Measurements from ENCODE around the gene DTWD2.
"Not testable (repeated sequence)": the region's sequence is repeated elsewhere in the genome, so short reads cannot be mapped to it uniquely, and the experiment has no call there.

Gene DTWD2

GRCh38 chr5:118862596-118862995 lies 125.8 kb downstream of the DTWD2 start:
- no peak overlapping the region for H4K5ac ChIP-seq (ENCODE audit: low read length)
- no peak overlapping the region for H3K9ac ChIP-seq (ENCODE audit: low read length)
- no peak overlapping the region for H2BK120ac ChIP-seq (ENCODE audit: low read depth, low read length)
- H2BK15ac ChIP-seq (replicated peaks; ENCODE audit: low read depth) = no peak overlapping the region
- DNase-seq = no peak
- H2AK5ac ChIP-seq (ENCODE audit: low read length) = no peak overlapping the region
- H3K4me3 ChIP-seq (ENCODE audit: low read length) = no peak overlapping the region
- H4K8ac ChIP-seq (ENCODE audit: low read depth, low read length) = no peak overlapping the region
- H3K23ac ChIP-seq (ENCODE audit: low read length) = no peak overlapping the region
- H3K4me1 ChIP-seq (ENCODE audit: control insufficient read depth, low read depth, low read length) = no peaks in the 10 kb centered on the region
- no peak overlapping the region for H3K4me2 ChIP-seq (ENCODE audit: low read length)
- no peak overlapping the region for H3K4ac ChIP-seq (ENCODE audit: low read depth, low read length)
- H2BK5ac ChIP-seq (ENCODE audit: low read length) = no peak overlapping the region
- H3K79me1 ChIP-seq (ENCODE audit: low read length) = no peaks in the 10 kb centered on the region
- no peak overlapping the region for H3K18ac ChIP-seq (ENCODE audit: low read length)
- H3K27ac ChIP-seq (ENCODE audit: low read depth, low read length) = no peak overlapping the region
- no peaks in the 10 kb centered on the region for H3K36me3 ChIP-seq (ENCODE audit: control insufficient read depth, insufficient read depth, low read length)
- no peak overlapping the region for H3K56ac ChIP-seq (ENCODE audit: low read length)
- no peaks in the 10 kb centered on the region for H3K79me2 ChIP-seq (ENCODE audit: control insufficient read depth, insufficient read depth, low read length)
- no peaks in the 10 kb centered on the region for H3K27me3 ChIP-seq (ENCODE audit: insufficient read depth, low read length, poor library complexity)

GRCh38 chr5:118857700-118858099 lies 130.6 kb downstream of the DTWD2 start:
- no peak for DNase-seq
- Histone ChIP-seq H3K4me1 (ENCODE audit: control insufficient read depth, low read depth, low read length) (no peaks in the 10 kb centered on the region), H3K79me2 (ENCODE audit: control insufficient read depth, insufficient read depth, low read length) (no peaks in the 10 kb centered on the region)

GRCh38 chr5:118854819-118855218 lies 133.5 kb downstream of the DTWD2 start:
- no peak for DNase-seq
- Histone ChIP-seq H2BK15ac (replicated peaks; ENCODE audit: low read depth) (no peak overlapping the region), H3K4ac (ENCODE audit: low read depth, low read length) (no peak overlapping the region), H3K56ac (ENCODE audit: low read length) (no peak overlapping the region), H3K27me3 (ENCODE audit: insufficient read depth, low read length, poor library complexity) (no peaks in the 10 kb centered on the region), H3K4me3 (ENCODE audit: low read length) (no peak overlapping the region), H2AK5ac (ENCODE audit: low read length) (no peak overlapping the region), H2BK5ac (ENCODE audit: low read length) (no peak overlapping the region), H3K27ac (ENCODE audit: low read depth, low read length) (no peak overlapping the region), H3K9ac (ENCODE audit: low read length) (no peak overlapping the region), H3K4me1 (ENCODE audit: control insufficient read depth, low read depth, low read length) (no peaks in the 10 kb centered on the region), H3K79me2 (ENCODE audit: control insufficient read depth, insufficient read depth, low read length) (no peaks in the 10 kb centered on the region), H3K4me2 (ENCODE audit: low read length) (no peak overlapping the region), H3K36me3 (ENCODE audit: control insufficient read depth, insufficient read depth, low read length) (peaks cover 2% of the 10 kb centered on the region), H2BK120ac (ENCODE audit: low read depth, low read length) (no peak overlapping the region), H4K5ac (ENCODE audit: low read length) (no peak overlapping the region), H4K8ac (ENCODE audit: low read depth, low read length) (no peak overlapping the region), H3K23ac (ENCODE audit: low read length) (no peak overlapping the region), H3K18ac (ENCODE audit: low read length) (no peak overlapping the region), H3K79me1 (ENCODE audit: low read length) (no peaks in the 10 kb centered on the region)
- no CpG with 5 or more reads among the region's 5 CpGs for WGBS (ENCODE audit: extremely low coverage, insufficient coverage, low lambda C conversion rate)

More at GRCh38 chr5:118857700-118858099, 130.6 kb downstream of the DTWD2 start:
- no peak overlapping the region for H3K9ac ChIP-seq (ENCODE audit: low read length)
- H2BK120ac ChIP-seq (ENCODE audit: low read depth, low read length) = no peak overlapping the region
- no peaks in the 10 kb centered on the region for H3K79me1 ChIP-seq (ENCODE audit: low read length)
- H2AK5ac ChIP-seq (ENCODE audit: low read length) = no peak overlapping the region
- H4K8ac ChIP-seq (ENCODE audit: low read depth, low read length) = no peak overlapping the region
- no CpG with 5 or more reads among the region's 3 CpGs for whole genome bisulfite sequencing (ENCODE audit: extremely low coverage, insufficient coverage, low lambda C conversion rate)
- H3K27ac ChIP-seq (ENCODE audit: low read depth, low read length) = no peak overlapping the region
- H3K4me3 ChIP-seq (ENCODE audit: low read length) = no peak overlapping the region
- peaks cover 2% of the 10 kb centered on the region for H3K36me3 ChIP-seq (ENCODE audit: control insufficient read depth, insufficient read depth, low read length)
- no peaks in the 10 kb centered on the region for H3K27me3 ChIP-seq (ENCODE audit: insufficient read depth, low read length, poor library complexity)
- no peak overlapping the region for H2BK5ac ChIP-seq (ENCODE audit: low read length)
- H3K4ac ChIP-seq (ENCODE audit: low read depth, low read length) = no peak overlapping the region
- H3K4me2 ChIP-seq (ENCODE audit: low read length) = no peak overlapping the region
- no peak overlapping the region for H4K5ac ChIP-seq (ENCODE audit: low read length)
- no peak overlapping the region for H3K56ac ChIP-seq (ENCODE audit: low read length)
- H3K18ac ChIP-seq (ENCODE audit: low read length) = no peak overlapping the region
- H2BK15ac ChIP-seq (replicated peaks; ENCODE audit: low read depth) = no peak overlapping the region
- H3K23ac ChIP-seq (ENCODE audit: low read length) = no peak overlapping the region

- H3K56ac ChIP-seq (ENCODE audit: low read length); H3K4me2 ChIP-seq (ENCODE audit: low read length); H3K36me3 ChIP-seq (ENCODE audit: control insufficient read depth, insufficient read depth, low read length); H3K23ac ChIP-seq (ENCODE audit: low read length); H3K27ac ChIP-seq (ENCODE audit: low read depth, low read length); H3K27me3 ChIP-seq (ENCODE audit: insufficient read depth, low read length, poor library complexity); H4K8ac ChIP-seq (ENCODE audit: low read depth, low read length); H3K4ac ChIP-seq (ENCODE audit: low read depth, low read length); H4K5ac ChIP-seq (ENCODE audit: low read length); H3K18ac ChIP-seq (ENCODE audit: low read length); H2BK120ac ChIP-seq (ENCODE audit: low read depth, low read length); H3K4me1 ChIP-seq (ENCODE audit: control insufficient read depth, low read depth, low read length); H3K4me3 ChIP-seq (ENCODE audit: low read length); H3K9ac ChIP-seq (ENCODE audit: low read length); H2BK5ac ChIP-seq (ENCODE audit: low read length); H3K79me2 ChIP-seq (ENCODE audit: control insufficient read depth, insufficient read depth, low read length); DNase-seq; H2AK5ac ChIP-seq (ENCODE audit: low read length); H3K79me1 ChIP-seq (ENCODE audit: low read length); H2BK15ac ChIP-seq (replicated peaks; ENCODE audit: low read depth): not testable (repeated sequence)
- WGBS (ENCODE audit: extremely low coverage, insufficient coverage, low lambda C conversion rate) = no CpG with 5 or more reads among the region's 4 CpGs
Observed at GRCh38 chr5:118851785-118852184, 136.6 kb downstream of the DTWD2 start.

GRCh38 chr5:118849507-118849906 lies 138.8 kb downstream of the DTWD2 start:
- not testable (repeated sequence) for H3K56ac ChIP-seq (ENCODE audit: low read length); H4K8ac ChIP-seq (ENCODE audit: low read depth, low read length); H3K79me1 ChIP-seq (ENCODE audit: low read length); DNase-seq; H3K23ac ChIP-seq (ENCODE audit: low read length); H3K27ac ChIP-seq (ENCODE audit: low read depth, low read length); H3K27me3 ChIP-seq (ENCODE audit: insufficient read depth, low read length, poor library complexity); H2BK15ac ChIP-seq (replicated peaks; ENCODE audit: low read depth); H3K79me2 ChIP-seq (ENCODE audit: control insufficient read depth, insufficient read depth, low read length); H2BK120ac ChIP-seq (ENCODE audit: low read depth, low read length); H3K18ac ChIP-seq (ENCODE audit: low read length); H3K4ac ChIP-seq (ENCODE audit: low read depth, low read length); H3K36me3 ChIP-seq (ENCODE audit: control insufficient read depth, insufficient read depth, low read length); H3K4me2 ChIP-seq (ENCODE audit: low read length); H2BK5ac ChIP-seq (ENCODE audit: low read length); H4K5ac ChIP-seq (ENCODE audit: low read length); H3K4me3 ChIP-seq (ENCODE audit: low read length); H3K4me1 ChIP-seq (ENCODE audit: control insufficient read depth, low read depth, low read length); H3K9ac ChIP-seq (ENCODE audit: low read length); H2AK5ac ChIP-seq (ENCODE audit: low read length)
- no CpG with 5 or more reads among the region's 1 CpG for WGBS (ENCODE audit: extremely low coverage, insufficient coverage, low lambda C conversion rate)

GRCh38 chr5:118844351-118844750 lies 144.0 kb downstream of the DTWD2 start:
- no peak overlapping the region for H3K56ac ChIP-seq (ENCODE audit: low read length)
- H3K23ac ChIP-seq (ENCODE audit: low read length) = no peak overlapping the region
- H2BK120ac ChIP-seq (ENCODE audit: low read depth, low read length) = no peak overlapping the region
- no peak overlapping the region for H3K27ac ChIP-seq (ENCODE audit: low read depth, low read length)
- no peaks in the 10 kb centered on the region for H3K36me3 ChIP-seq (ENCODE audit: control insufficient read depth, insufficient read depth, low read length)
- H3K18ac ChIP-seq (ENCODE audit: low read length) = no peak overlapping the region
- no peak overlapping the region for H3K4me3 ChIP-seq (ENCODE audit: low read length)
- no peak overlapping the region for H4K5ac ChIP-seq (ENCODE audit: low read length)
- WGBS (ENCODE audit: extremely low coverage, insufficient coverage, low lambda C conversion rate) = no CpG with 5 or more reads among the region's 1 CpG
- no peaks in the 10 kb centered on the region for H3K4me1 ChIP-seq (ENCODE audit: control insufficient read depth, low read depth, low read length)
- no peak overlapping the region for H2AK5ac ChIP-seq (ENCODE audit: low read length)
- H3K79me1 ChIP-seq (ENCODE audit: low read length) = no peaks in the 10 kb centered on the region
- H2BK5ac ChIP-seq (ENCODE audit: low read length) = no peak overlapping the region
- no peak for DNase-seq
- no peaks in the 10 kb centered on the region for H3K27me3 ChIP-seq (ENCODE audit: insufficient read depth, low read length, poor library complexity)
- H2BK15ac ChIP-seq (replicated peaks; ENCODE audit: low read depth) = no peak overlapping the region
- no peak overlapping the region for H4K8ac ChIP-seq (ENCODE audit: low read depth, low read length)
- no peak overlapping the region for H3K9ac ChIP-seq (ENCODE audit: low read length)
- no peak overlapping the region for H3K4ac ChIP-seq (ENCODE audit: low read depth, low read length)
- H3K4me2 ChIP-seq (ENCODE audit: low read length) = no peak overlapping the region
- H3K79me2 ChIP-seq (ENCODE audit: control insufficient read depth, insufficient read depth, low read length) = no peaks in the 10 kb centered on the region

All from mesendoderm (in vitro differentiated cells).